WTC11 (cell line): Measurements from ENCODE around the gene ADGRD2. TPM values are rescaled to one million over a fixed set of nuclear protein-coding genes. Genes with fewer than 3 reads are reported as not detected.

ENCODE experiments used
- ATAC-seq: fragments of 200-7000 bp; cut with Tn5 transposase; 2 replicates; pipeline ENCODE4 v1.10.0; 2021; ENCODE audit warnings: mild to moderate bottlenecking, moderate library complexity
- CTCF ChIA-PET: fragments of 300-600 bp; sonication (Branson Sonifier 250); formaldehyde crosslinking; loops from one replicate; lab custom pipeline; 2021; ENCODE audit warnings: antibody characterized with exemption; lab: Charles Lee
- POLR2A ChIA-PET: fragments of 350-600 bp; sonication (Branson Sonifier 250); formaldehyde crosslinking; loops from one replicate; lab custom pipeline; 2021; ENCODE audit warnings: antibody characterized with exemption; lab: Charles Lee
- DNase-seq: peaks from one replicate; pipeline ENCODE4 v3.0.0; 2021; ENCODE audit warnings: low spot score
- H3K27ac Mint-ChIP-seq: 2 replicates; pipeline ENCODE4 v1.8.0; 2021; ENCODE audit warnings: mixed read lengths
- H3K27me3 Mint-ChIP-seq: 2 replicates; pipeline ENCODE4 v1.8.0; 2021; ENCODE audit warnings: low read depth, mild to moderate bottlenecking, moderate library complexity, mixed read lengths
- H3K36me3 Mint-ChIP-seq: 2 replicates; pipeline ENCODE4 v1.8.0; 2021; ENCODE audit warnings: mixed read lengths
- H3K4me1 Mint-ChIP-seq: 2 replicates; pipeline ENCODE4 v1.8.0; 2022; ENCODE audit warnings: mixed read lengths
- H3K4me3 Mint-ChIP-seq: 2 replicates; pipeline ENCODE4 v1.8.0; 2021; ENCODE audit warnings: mild to moderate bottlenecking, moderate library complexity, mixed read lengths
- H3K9me3 Mint-ChIP-seq: 2 replicates; pipeline ENCODE4 v1.8.0; 2021; ENCODE audit warnings: mixed read lengths
- AFF4 ChIP-seq: sonication (generic); formaldehyde crosslinking; IDR thresholded peaks from 2 replicates; pipeline ENCODE4 v1.8.1; 2023; ENCODE audit warnings: mild to moderate bottlenecking, missing genetic modification reagents, borderline replicate concordance
- ESRRA ChIP-seq: sonication (generic); formaldehyde crosslinking; IDR thresholded peaks from 2 replicates; pipeline ENCODE4 v1.8.1; 2022; ENCODE audit warnings: mild to moderate bottlenecking, missing genetic modification reagents, borderline replicate concordance
- ETV6 ChIP-seq: sonication (generic); formaldehyde crosslinking; IDR thresholded peaks from 2 replicates; pipeline ENCODE4 v1.8.1; 2022; ENCODE audit warnings: mild to moderate bottlenecking, missing genetic modification reagents
- FOXJ3 ChIP-seq: sonication (generic); formaldehyde crosslinking; IDR thresholded peaks from 2 replicates; pipeline ENCODE4 v1.9.0; 2021; ENCODE audit warnings: missing genetic modification reagents, mild to moderate bottlenecking, borderline replicate concordance
- GRHL2 ChIP-seq: fragments of 250-450 bp; sonication (Bioruptor Pico); IDR thresholded peaks from 2 replicates; pipeline ENCODE4 v1.8.0; 2022; ENCODE audit warnings: mild to moderate bottlenecking, moderate library complexity; ENCODE audit not compliant: insufficient replicate concordance, severe bottlenecking
- IRF1 ChIP-seq: sonication (generic); formaldehyde crosslinking; IDR thresholded peaks from 2 replicates; pipeline ENCODE4 v1.8.0; 2023; ENCODE audit warnings: missing genetic modification reagents
- NR1H2 ChIP-seq: sonication (generic); formaldehyde crosslinking; IDR thresholded peaks from 2 replicates; pipeline ENCODE4 v1.9.0; 2021; ENCODE audit warnings: mild to moderate bottlenecking, moderate library complexity, missing genetic modification reagents
- PRDM15 ChIP-seq: sonication (generic); formaldehyde crosslinking; IDR thresholded peaks from 2 replicates; pipeline ENCODE4 v1.8.0; 2022; ENCODE audit warnings: missing genetic modification reagents
- RORB ChIP-seq: fragments of 250-450 bp; sonication (Bioruptor Pico); IDR thresholded peaks from 2 replicates; pipeline ENCODE4 v1.9.0; 2021; ENCODE audit warnings: mild to moderate bottlenecking
- SP1 ChIP-seq: sonication (generic); formaldehyde crosslinking; conservative IDR thresholded peaks from 2 replicates; pipeline ENCODE4 v1.8.1; 2022; ENCODE audit warnings: missing genetic modification reagents
- TEAD1 ChIP-seq: sonication (generic); formaldehyde crosslinking; IDR thresholded peaks from 2 replicates; pipeline ENCODE4 v1.8.0; 2022; ENCODE audit warnings: mild to moderate bottlenecking, missing genetic modification reagents
- TEAD4 ChIP-seq: sonication (generic); formaldehyde crosslinking; IDR thresholded peaks from 2 replicates; pipeline ENCODE4 v1.8.0; 2022; ENCODE audit warnings: mild to moderate bottlenecking, missing genetic modification reagents
- TP53 ChIP-seq: sonication (generic); formaldehyde crosslinking; IDR thresholded peaks from 2 replicates; pipeline ENCODE4 v1.8.1; 2023; ENCODE audit warnings: mild to moderate bottlenecking, missing genetic modification reagents
- ZNF121 ChIP-seq: sonication (generic); formaldehyde crosslinking; IDR thresholded peaks from 2 replicates; pipeline ENCODE4 v1.8.0; 2023; ENCODE audit warnings: missing genetic modification reagents
- ZNF232 ChIP-seq: sonication (generic); formaldehyde crosslinking; IDR thresholded peaks from 2 replicates; pipeline ENCODE4 v1.8.0; 2022; ENCODE audit warnings: mild to moderate bottlenecking, missing genetic modification reagents
- ZNF281 ChIP-seq: sonication (generic); formaldehyde crosslinking; IDR thresholded peaks from 2 replicates; pipeline ENCODE4 v1.8.0; 2023; ENCODE audit warnings: mild to moderate bottlenecking, missing genetic modification reagents
- ZNF423 ChIP-seq: fragments of 250-450 bp; sonication (Bioruptor Pico); IDR thresholded peaks from 2 replicates; pipeline ENCODE4 v2.1.2; 2022; ENCODE audit warnings: mild to moderate bottlenecking, moderate library complexity
- total RNA-seq: library from RNA; stranded (reverse); gene quantifications from 3 replicates; pipeline ENCODE4 v1.2.3, GENCODE V29; 2021

The ADGRD2 gene
- total RNA-seq, 1 experiment from 2014 or later: 0.61 TPM

GRCh38 chr9:124512806-124513204 lies 62.6 kb downstream of the ADGRD2 start (continued):
- no peak for TF ChIP-seq ZNF281 (CRISPR knock-in tag)
- TF ChIP-seq PRDM15 (CRISPR knock-in tag): no peak
- no peak for TF ChIP-seq RORB (CRISPR knock-in tag)
- no peak for TF ChIP-seq FOXJ3
- no peak for TF ChIP-seq AFF4 (CRISPR knock-in tag)
- no peak for TF ChIP-seq GRHL2 (CRISPR knock-in tag)
- no peak for TF ChIP-seq TP53
- no peak for TF ChIP-seq ZNF423 (CRISPR knock-in tag)
- TF ChIP-seq NR1H2: no peak

- Mint-ChIP-seq H3K9me3 (no peaks in the 10 kb centered on the region), H3K4me3 (no peak overlapping the region), H3K36me3 (peaks cover 7% of the 10 kb centered on the region; the same call in 1 of the 2 replicates), H3K27me3 (no peaks in the 10 kb centered on the region), H3K27ac (no peak overlapping the region), H3K4me1 (peaks cover 18% of the 10 kb centered on the region)
- DNase-seq (no peak), ATAC-seq (0 out of 2 replicates have a peak, but pooled peaks have one; percentile 6)
- CTCF ChIA-PET: interaction anchor here (0.5 to 5.6 kb wide), 2 partner anchors 23 to 77 kb away, joined by 3 to 37 read pairs; no protein-coding TSS in a partner anchor
- no peak for TF ChIP-seq ETV6 (CRISPR knock-in tag)
- no peak for TF ChIP-seq ESRRA (CRISPR knock-in tag)
- TF ChIP-seq SP1: no peak
- TF ChIP-seq ZNF232 (CRISPR knock-in tag): no peak
- no peak for TF ChIP-seq TEAD4
- no peak for TF ChIP-seq ZNF423 (CRISPR knock-in tag)
- POLR2A ChIA-PET: no interaction called here
Measured at GRCh38 chr9:124513376-124513994, 63.2 kb downstream of the ADGRD2 start.

GRCh38 chr9:124514125-124514524 lies 63.9 kb downstream of the ADGRD2 start:
- ChIA-PET CTCF (interaction anchor here (0.5 to 5.6 kb wide), 2 partner anchors 22 to 78 kb away, joined by 3 to 37 read pairs; no protein-coding TSS in a partner anchor), POLR2A (no interaction called here)
- DNase-seq: no peak
- no peak for TF ChIP-seq ZNF281 (CRISPR knock-in tag)
- TF ChIP-seq ZNF121 (CRISPR knock-in tag): no peak
- no peak for TF ChIP-seq IRF1 (CRISPR knock-in tag)
- TF ChIP-seq TEAD1 (CRISPR knock-in tag): no peak

More at GRCh38 chr9:124514125-124514524, 63.9 kb downstream of the ADGRD2 start:
- Mint-ChIP-seq H3K9me3 (no peaks in the 10 kb centered on the region), H3K4me3 (no peak overlapping the region), H3K27ac (no peak overlapping the region), H3K4me1 (peaks cover 18% of the 10 kb centered on the region), H3K36me3 (peaks cover 8% of the 10 kb centered on the region), H3K27me3 (no peaks in the 10 kb centered on the region)
- ATAC-seq: no peak
